ENCODE data around the gene JAZF1. TPM values are rescaled to one million over a fixed set of nuclear protein-coding genes. Genes with fewer than 3 reads are reported as not detected.
A peak's percentile ranks its signal among the peaks of the same experiment; 100 is the strongest.

Gene JAZF1
- total RNA-seq, 2 experiments from 2014 or later, result 5.2 to 7.6 TPM

- Mint-ChIP-seq H3K27ac (no peak overlapping the region), H3K36me3 (ENCODE audit: low read depth) (peaks cover 2% of the 10 kb centered on the region), H3K4me1 (peaks cover 33% of the 10 kb centered on the region), H3K9me3 (no peaks in the 10 kb centered on the region), H3K4me3 (no peak overlapping the region), H3K27me3 (no peaks in the 10 kb centered on the region)
- no peak for DNase-seq
- ChIA-PET CTCF (no interaction called here), POLR2A (no interaction called here)
These were observed 25.5 kb downstream of the JAZF1 start for GRCh38 chr7:28155019-28155660.

DNA sequence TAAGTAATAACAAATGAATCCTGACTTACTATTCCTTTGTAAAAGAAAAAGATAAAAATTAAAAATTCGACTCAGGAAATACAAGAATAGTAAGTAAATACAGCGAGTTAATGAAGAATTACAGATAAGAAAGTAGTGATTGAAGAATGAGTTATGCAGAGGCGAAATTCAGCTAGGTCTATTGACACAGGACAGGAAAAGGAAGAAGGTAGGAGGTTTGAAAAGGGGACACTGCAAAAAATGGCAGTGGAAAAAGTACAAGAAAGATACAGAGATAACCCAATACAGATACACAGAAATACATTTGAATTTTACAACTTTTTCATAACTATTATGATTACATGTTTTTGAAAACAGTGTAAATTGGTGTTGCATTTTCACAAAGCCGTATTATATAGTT, 28.0 kb downstream of the JAZF1 start:
- no peaks in the 10 kb centered on the region for H3K27me3 Mint-ChIP-seq
- H3K27ac Mint-ChIP-seq, result no peak overlapping the region
- no peaks in the 10 kb centered on the region for H3K9me3 Mint-ChIP-seq
- H3K4me3 Mint-ChIP-seq, result no peak overlapping the region
- peaks cover 33% of the 10 kb centered on the region for H3K4me1 Mint-ChIP-seq
- ChIA-PET POLR2A (no interaction called here), CTCF (interaction anchor here (0.8 kb wide), 1 partner anchor 28 kb away, joined by 3 read pairs; no protein-coding TSS in a partner anchor)
- DNase-seq, result no peak
- H3K36me3 Mint-ChIP-seq (ENCODE audit: low read depth), result peaks cover 2% of the 10 kb centered on the region

DNA sequence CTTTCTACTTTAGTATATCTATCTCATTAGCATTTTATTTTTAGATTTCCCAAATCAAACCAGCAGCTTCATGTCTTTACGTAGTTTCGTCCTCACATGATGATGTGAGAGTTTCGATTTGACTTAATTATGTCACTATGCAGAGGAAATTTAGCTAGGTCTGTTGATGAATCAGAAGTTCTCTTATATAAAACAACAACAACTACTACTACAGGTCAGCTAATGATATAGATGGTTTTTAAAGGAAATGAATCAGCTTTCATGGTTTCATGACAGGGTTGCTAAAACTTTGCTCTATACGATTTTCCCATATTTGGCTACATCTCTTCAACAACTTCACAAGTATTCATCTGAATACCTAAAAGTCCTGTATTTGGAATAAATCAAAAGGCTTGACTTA, 28.6 kb downstream of the JAZF1 start:
- Mint-ChIP-seq H3K4me3 (no peak overlapping the region), H3K27me3 (no peaks in the 10 kb centered on the region), H3K36me3 (ENCODE audit: low read depth) (peaks cover 2% of the 10 kb centered on the region), H3K4me1 (peaks cover 33% of the 10 kb centered on the region), H3K9me3 (no peaks in the 10 kb centered on the region), H3K27ac (peak overlapping the region; percentile 32)
- ChIA-PET CTCF (interaction anchor here (0.8 kb wide), 2 partner anchors 12 to 27 kb away, joined by 3 to 4 read pairs; no protein-coding TSS in a partner anchor), POLR2A (no interaction called here)
- DNase-seq, result no peak

GRCh38 chr7:28149291-28150101, 31.1 kb downstream of the JAZF1 start:
- Mint-ChIP-seq H3K4me3 (no peak overlapping the region), H3K27ac (no peak overlapping the region), H3K36me3 (ENCODE audit: low read depth) (peaks cover 2% of the 10 kb centered on the region), H3K4me1 (peaks cover 18% of the 10 kb centered on the region), H3K9me3 (no peaks in the 10 kb centered on the region), H3K27me3 (no peaks in the 10 kb centered on the region)
- CTCF ChIA-PET, result interaction anchor here (0.6 to 2.1 kb wide), 2 partner anchors 17 to 405 kb away, joined by 4 to 6 read pairs; no protein-coding TSS in a partner anchor
- POLR2A ChIA-PET, result no interaction called here
- no peak for DNase-seq

GRCh38 chr7:28145931-28146330, 34.7 kb downstream of the JAZF1 start:
- Mint-ChIP-seq H3K9me3 (no peaks in the 10 kb centered on the region), H3K4me3 (no peak overlapping the region), H3K27me3 (no peaks in the 10 kb centered on the region), H3K36me3 (ENCODE audit: low read depth) (peaks cover 2% of the 10 kb centered on the region), H3K4me1 (no peaks in the 10 kb centered on the region), H3K27ac (no peak overlapping the region)
- ChIA-PET POLR2A (no interaction called here), CTCF (no interaction called here)
- DNase-seq, result no peak

DNA sequence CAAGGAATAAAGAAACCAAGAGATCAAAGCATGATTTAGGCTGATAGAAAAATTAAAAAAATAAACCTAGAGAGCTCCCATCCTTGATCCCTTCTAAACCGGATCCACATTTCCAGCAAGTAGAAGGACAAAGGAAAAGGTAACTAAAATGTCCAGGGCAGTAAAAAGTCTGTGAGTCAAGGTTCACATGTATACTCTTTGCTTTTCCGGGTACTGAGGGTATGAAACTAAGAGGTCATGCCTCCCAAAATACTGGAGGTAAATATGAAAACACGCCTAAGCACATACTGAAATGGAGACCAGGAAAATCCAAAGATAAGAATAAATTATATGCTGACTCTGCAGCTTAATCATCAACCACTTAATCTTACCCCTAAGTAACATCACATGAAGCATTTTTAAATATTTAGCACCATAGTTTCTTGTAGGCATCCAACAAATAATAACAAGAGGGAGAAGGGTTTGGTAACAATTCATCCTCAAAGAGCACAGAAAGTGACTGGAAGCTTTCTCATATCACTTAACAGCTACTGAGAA, 35.4 kb downstream of the JAZF1 start:
- H3K36me3 Mint-ChIP-seq (ENCODE audit: low read depth), result no peaks in the 10 kb centered on the region
- H3K4me3 Mint-ChIP-seq, result no peak overlapping the region
- H3K9me3 Mint-ChIP-seq, result no peaks in the 10 kb centered on the region
- ChIA-PET CTCF (no interaction called here), POLR2A (no interaction called here)
- H3K27ac Mint-ChIP-seq, result no peak overlapping the region
- H3K27me3 Mint-ChIP-seq, result no peaks in the 10 kb centered on the region
- no peak for DNase-seq
- no peaks in the 10 kb centered on the region for H3K4me1 Mint-ChIP-seq

GRCh38 chr7:28144266-28144665, 36.3 kb downstream of the JAZF1 start:
- H3K9me3 Mint-ChIP-seq, result no peaks in the 10 kb centered on the region
- no peaks in the 10 kb centered on the region for H3K4me1 Mint-ChIP-seq
- DNase-seq, result no peak
- CTCF ChIA-PET, result no interaction called here
- no peaks in the 10 kb centered on the region for H3K36me3 Mint-ChIP-seq (ENCODE audit: low read depth)
- H3K27ac Mint-ChIP-seq, result no peak overlapping the region
- no peaks in the 10 kb centered on the region for H3K27me3 Mint-ChIP-seq
- H3K4me3 Mint-ChIP-seq, result no peak overlapping the region
- POLR2A ChIA-PET, result no interaction called here

DNA sequence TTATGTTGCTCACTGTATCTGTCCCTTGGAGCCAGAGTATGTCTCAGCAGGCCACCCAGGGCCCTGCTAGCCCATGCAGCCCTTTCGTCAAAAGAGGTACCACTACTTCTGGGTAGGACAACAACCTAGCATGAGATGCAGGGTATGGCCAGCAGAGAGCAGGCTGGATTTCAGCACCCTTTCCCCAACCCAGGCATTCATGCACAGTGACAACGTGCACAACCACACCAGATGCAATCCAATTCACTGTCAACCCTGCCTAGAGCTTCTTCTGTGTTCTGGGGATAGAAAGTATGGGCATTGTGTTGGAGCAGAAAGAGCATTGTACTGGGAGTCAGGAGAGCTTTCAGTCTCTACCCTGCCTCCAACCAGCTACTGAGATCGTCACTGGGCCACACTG, 37.9 kb downstream of the JAZF1 start:
- Mint-ChIP-seq H3K27ac (no peak overlapping the region), H3K4me3 (no peak overlapping the region), H3K27me3 (no peaks in the 10 kb centered on the region), H3K36me3 (ENCODE audit: low read depth) (no peaks in the 10 kb centered on the region), H3K4me1 (no peaks in the 10 kb centered on the region), H3K9me3 (no peaks in the 10 kb centered on the region)
- no peak for DNase-seq
- ChIA-PET POLR2A (no interaction called here), CTCF (interaction anchor here (0.6 kb wide), 1 partner anchor 729 kb away, joined by 3 read pairs; no protein-coding TSS in a partner anchor)

DNA sequence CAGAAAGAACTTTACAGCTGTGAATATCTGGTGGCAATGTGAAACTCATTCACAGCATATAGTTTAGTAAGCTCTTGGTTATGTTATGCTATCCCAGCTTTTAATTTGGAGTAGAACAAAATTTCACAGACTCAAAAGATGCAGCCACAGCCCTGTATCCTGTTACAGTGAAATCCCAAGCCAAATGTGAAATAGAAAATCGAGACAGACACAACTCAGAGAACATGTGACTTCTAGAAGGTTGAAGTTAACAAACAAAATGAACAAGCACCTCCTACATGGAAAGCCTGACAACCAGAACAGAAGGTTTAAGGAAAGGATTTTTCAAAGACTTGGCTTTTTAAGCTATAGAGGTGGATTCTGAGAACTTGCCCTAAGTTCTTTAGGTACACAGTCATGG, 39.6 kb downstream of the JAZF1 start:
- H3K4me1 Mint-ChIP-seq, result no peaks in the 10 kb centered on the region
- no peak for DNase-seq
- no peak overlapping the region for H3K4me3 Mint-ChIP-seq
- POLR2A ChIA-PET, result no interaction called here
- CTCF ChIA-PET, result no interaction called here
- no peak overlapping the region for H3K27ac Mint-ChIP-seq
- no peaks in the 10 kb centered on the region for H3K9me3 Mint-ChIP-seq
- H3K36me3 Mint-ChIP-seq (ENCODE audit: low read depth), result no peaks in the 10 kb centered on the region
- H3K27me3 Mint-ChIP-seq, result no peaks in the 10 kb centered on the region

GRCh38 chr7:28138837-28139236, 41.8 kb downstream of the JAZF1 start:
- no peak overlapping the region for H3K27ac Mint-ChIP-seq
- no peaks in the 10 kb centered on the region for H3K9me3 Mint-ChIP-seq
- no peaks in the 10 kb centered on the region for H3K36me3 Mint-ChIP-seq (ENCODE audit: low read depth)
- ChIA-PET CTCF (no interaction called here), POLR2A (no interaction called here)
- no peaks in the 10 kb centered on the region for H3K27me3 Mint-ChIP-seq
- H3K4me3 Mint-ChIP-seq, result no peak overlapping the region
- no peaks in the 10 kb centered on the region for H3K4me1 Mint-ChIP-seq
- no peak for DNase-seq

DNA sequence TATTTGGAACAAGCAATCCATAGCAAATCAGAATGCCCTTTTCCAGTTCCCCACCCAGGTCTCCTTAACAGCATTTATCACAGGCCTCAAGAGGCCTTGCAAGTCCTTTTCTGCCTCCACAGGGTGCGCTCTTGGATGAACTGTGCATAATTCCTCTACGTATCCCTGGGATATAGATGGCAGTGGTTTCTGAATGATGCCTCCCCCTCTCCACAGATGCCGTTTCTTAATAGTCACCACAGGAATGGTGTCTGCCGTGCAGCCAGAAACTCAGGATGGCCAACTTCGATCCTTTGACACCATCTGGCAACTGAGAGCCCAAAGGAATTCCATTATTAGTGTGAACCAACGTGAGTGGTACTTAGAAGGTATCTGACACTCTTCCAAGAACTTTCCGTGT, 43.1 kb downstream of the JAZF1 start:
- no peak for DNase-seq
- no peaks in the 10 kb centered on the region for H3K4me1 Mint-ChIP-seq
- ChIA-PET CTCF (no interaction called here), POLR2A (no interaction called here)
- H3K27ac Mint-ChIP-seq, result no peak overlapping the region
- no peaks in the 10 kb centered on the region for H3K27me3 Mint-ChIP-seq
- no peaks in the 10 kb centered on the region for H3K9me3 Mint-ChIP-seq
- H3K36me3 Mint-ChIP-seq (ENCODE audit: low read depth), result no peaks in the 10 kb centered on the region
- H3K4me3 Mint-ChIP-seq, result no peak overlapping the region

DNA sequence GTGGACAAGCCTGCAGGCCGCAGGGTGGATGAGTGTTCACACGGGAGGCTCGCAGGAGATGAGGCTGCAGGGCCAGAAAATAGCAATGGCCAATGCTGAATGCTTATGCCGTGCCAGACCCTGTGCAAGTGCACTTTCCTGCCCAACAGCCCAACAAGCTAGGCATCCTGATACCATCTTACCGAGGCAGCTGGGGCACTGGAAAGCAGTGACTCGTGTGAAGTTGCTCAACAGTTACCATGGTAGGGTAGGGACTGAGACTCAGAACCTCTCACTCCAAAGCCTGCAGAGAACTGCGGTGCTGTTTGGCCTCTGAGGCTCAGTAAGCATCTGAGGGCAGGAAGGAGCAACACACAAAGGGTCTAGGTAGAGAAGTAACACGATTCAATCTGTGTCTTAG, 43.7 kb downstream of the JAZF1 start:
- no peaks in the 10 kb centered on the region for H3K9me3 Mint-ChIP-seq
- no peaks in the 10 kb centered on the region for H3K36me3 Mint-ChIP-seq (ENCODE audit: low read depth)
- no peak overlapping the region for H3K27ac Mint-ChIP-seq
- no peak overlapping the region for H3K4me3 Mint-ChIP-seq
- H3K27me3 Mint-ChIP-seq, result no peaks in the 10 kb centered on the region
- CTCF ChIA-PET, result no interaction called here
- H3K4me1 Mint-ChIP-seq, result no peaks in the 10 kb centered on the region
- POLR2A ChIA-PET, result no interaction called here
- no peak for DNase-seq

GRCh38 chr7:28136420-28136819, 44.2 kb downstream of the JAZF1 start:
- CTCF ChIA-PET, result interaction anchor here (1.0 kb wide), 1 partner anchor 18 kb away, joined by 5 read pairs; no protein-coding TSS in a partner anchor

More at GRCh38 chr7:28136420-28136819, 44.2 kb downstream of the JAZF1 start:
- H3K9me3 Mint-ChIP-seq, result no peaks in the 10 kb centered on the region
- H3K27me3 Mint-ChIP-seq, result no peaks in the 10 kb centered on the region
- H3K36me3 Mint-ChIP-seq (ENCODE audit: low read depth), result no peaks in the 10 kb centered on the region
- DNase-seq, result no peak
- no peaks in the 10 kb centered on the region for H3K4me1 Mint-ChIP-seq
- no peak overlapping the region for H3K4me3 Mint-ChIP-seq
- POLR2A ChIA-PET, result no interaction called here
- no peak overlapping the region for H3K27ac Mint-ChIP-seq

Measured in activated CD4-positive, alpha-beta T cell treated with anti-CD3 and anti-CD28 coated beads, Interleukin-2, amount 10 ng/mL, durations not matched to agents 7 days and 5 days (primary cell).